SK-N-SH treated with all-trans-retinoic acid at 6 μM for 48 hours (cell line): ENCODE measurements around the gene FAM114A1.

Experiments used
- ATAC-seq: fragments of 200-7000 bp; cut with Tn5 transposase; 3 replicates; pipeline ENCODE4 v1.9.1; 2020; ENCODE audit warnings: mild to moderate bottlenecking, moderate library complexity
- ARNTL ChIP-seq: fragments of 450-650 bp; formaldehyde crosslinking; IDR thresholded peaks from 2 replicates; pipeline ENCODE4 v1.5.0; 2020; ENCODE audit warnings: low read depth, mild to moderate bottlenecking, moderate library complexity, borderline replicate concordance
- BACH2 ChIP-seq: fragments of 250-450 bp; sonication (Bioruptor Pico); IDR thresholded peaks from 2 replicates; pipeline ENCODE4 v1.9.0; 2021; ENCODE audit warnings: mild to moderate bottlenecking, borderline replicate concordance
- CREB5 ChIP-seq: fragments of 250-450 bp; sonication (Bioruptor Pico); IDR thresholded peaks from 2 replicates; pipeline ENCODE4 v1.5.1; 2020; ENCODE audit warnings: low read depth, mild to moderate bottlenecking, moderate library complexity
- CSDC2 ChIP-seq: fragments of 250-450 bp; sonication (Bioruptor Pico); IDR thresholded peaks from 2 replicates; pipeline ENCODE4 v1.5.0; 2020; ENCODE audit warnings: mild to moderate bottlenecking, moderate library complexity
- ESRRG ChIP-seq: fragments of 250-450 bp; sonication (Bioruptor Pico); IDR thresholded peaks from 2 replicates; pipeline ENCODE4 v1.6.1; 2021; ENCODE audit warnings: mild to moderate bottlenecking
- ISL1 ChIP-seq: fragments of 250-450 bp; sonication (Bioruptor Pico); IDR thresholded peaks from 2 replicates; pipeline ENCODE4 v2.1.2; 2022; ENCODE audit warnings: mild to moderate bottlenecking, moderate library complexity
- POU6F1 ChIP-seq: fragments of 250-450 bp; sonication (Bioruptor Pico); IDR thresholded peaks from 2 replicates; pipeline ENCODE4 v1.8.0; 2021; ENCODE audit warnings: low read depth, mild to moderate bottlenecking, moderate library complexity, borderline replicate concordance
- PPARA ChIP-seq: fragments of 250-450 bp; sonication (Bioruptor Pico); IDR thresholded peaks from 2 replicates; pipeline ENCODE4 v1.5.0; 2020; ENCODE audit warnings: mild to moderate bottlenecking, borderline replicate concordance
- RARB ChIP-seq: fragments of 250-450 bp; sonication (Bioruptor Pico); IDR thresholded peaks from 2 replicates; pipeline ENCODE4 v1.8.0; 2021; ENCODE audit warnings: mild to moderate bottlenecking, moderate library complexity
- TCF4 ChIP-seq: fragments of 250-450 bp; sonication (Bioruptor Pico); IDR thresholded peaks from 2 replicates; pipeline ENCODE4 v1.8.0; 2021; ENCODE audit warnings: mild to moderate bottlenecking, moderate library complexity, borderline replicate concordance
- TSHZ2 ChIP-seq: fragments of 250-450 bp; sonication (Bioruptor Pico); IDR thresholded peaks from 2 replicates; pipeline ENCODE4 v1.5.0; 2020; ENCODE audit warnings: mild to moderate bottlenecking, moderate library complexity
- ZC3H10 ChIP-seq: fragments of 250-450 bp; sonication (Bioruptor Pico); IDR thresholded peaks from 2 replicates; pipeline ENCODE4 v1.5.1; 2021; ENCODE audit warnings: mild to moderate bottlenecking, moderate library complexity
- ZFP3 ChIP-seq: fragments of 250-450 bp; sonication (Bioruptor Pico); IDR thresholded peaks from 2 replicates; pipeline ENCODE4 v1.5.0; 2020; ENCODE audit warnings: mild to moderate bottlenecking, moderate library complexity
- ZNF565 ChIP-seq: fragments of 450-650 bp; formaldehyde crosslinking; conservative IDR thresholded peaks from 2 replicates; pipeline ENCODE4 v1.5.0; 2020; ENCODE audit warnings: low read depth, mild to moderate bottlenecking, moderate library complexity
- ZNF70 ChIP-seq: fragments of 450-650 bp; formaldehyde crosslinking; IDR thresholded peaks from 2 replicates; pipeline ENCODE4 v1.5.0; 2020; ENCODE audit warnings: mild to moderate bottlenecking, moderate library complexity
- ZNF8 ChIP-seq: fragments of 450-650 bp; formaldehyde crosslinking; IDR thresholded peaks from 2 replicates; pipeline ENCODE4 v1.5.0; 2020; ENCODE audit warnings: mild to moderate bottlenecking, moderate library complexity
- TF ChIP-seq, protein P1 (sequence below): fragments of 250-450 bp; sonication (Bioruptor Pico); IDR thresholded peaks from 2 replicates; pipeline ENCODE4 v1.5.1; 2021; ENCODE audit warnings: mild to moderate bottlenecking, moderate library complexity

FAM114A1 gene

GRCh38 chr4:38923746-38924145 lies 56.1 kb downstream of the FAM114A1 start:
- ATAC-seq, result no peak
- TF ChIP-seq, protein P1, sequence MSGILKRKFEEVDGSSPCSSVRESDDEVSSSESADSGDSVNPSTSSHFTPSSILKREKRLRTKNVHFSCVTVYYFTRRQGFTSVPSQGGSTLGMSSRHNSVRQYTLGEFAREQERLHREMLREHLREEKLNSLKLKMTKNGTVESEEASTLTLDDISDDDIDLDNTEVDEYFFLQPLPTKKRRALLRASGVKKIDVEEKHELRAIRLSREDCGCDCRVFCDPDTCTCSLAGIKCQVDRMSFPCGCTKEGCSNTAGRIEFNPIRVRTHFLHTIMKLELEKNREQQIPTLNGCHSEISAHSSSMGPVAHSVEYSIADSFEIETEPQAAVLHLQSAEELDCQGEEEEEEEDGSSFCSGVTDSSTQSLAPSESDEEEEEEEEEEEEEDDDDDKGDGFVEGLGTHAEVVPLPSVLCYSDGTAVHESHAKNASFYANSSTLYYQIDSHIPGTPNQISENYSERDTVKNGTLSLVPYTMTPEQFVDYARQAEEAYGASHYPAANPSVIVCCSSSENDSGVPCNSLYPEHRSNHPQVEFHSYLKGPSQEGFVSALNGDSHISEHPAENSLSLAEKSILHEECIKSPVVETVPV (CRISPR knock-in tag), result no peak
- no peak for TF ChIP-seq CREB5 (CRISPR knock-in tag)
- no peak for TF ChIP-seq ESRRG (CRISPR knock-in tag)
- TF ChIP-seq ZC3H10 (CRISPR knock-in tag), result no peak
- TF ChIP-seq ISL1 (CRISPR knock-in tag), result no peak
- TF ChIP-seq BACH2 (CRISPR knock-in tag), result no peak
- TF ChIP-seq CSDC2, result no peak
- TF ChIP-seq ZNF8 (CRISPR knock-in tag), result no peak
- TF ChIP-seq ZNF70 (CRISPR knock-in tag), result no peak
- TF ChIP-seq POU6F1, result no peak
- no peak for TF ChIP-seq RARB

- ATAC-seq, result no peak
- no peak for TF ChIP-seq BACH2 (CRISPR knock-in tag)
- TF ChIP-seq ZC3H10 (CRISPR knock-in tag), result no peak
- TF ChIP-seq TSHZ2 (CRISPR knock-in tag), result no peak
- TF ChIP-seq ARNTL (CRISPR knock-in tag), result no peak
- no peak for TF ChIP-seq ZFP3 (CRISPR knock-in tag)
- no peak for TF ChIP-seq ISL1 (CRISPR knock-in tag)
- TF ChIP-seq ZNF565 (CRISPR knock-in tag), result no peak
- no peak for TF ChIP-seq PPARA (CRISPR knock-in tag)
- TF ChIP-seq CSDC2, result no peak
- no peak for TF ChIP-seq ZNF8 (CRISPR knock-in tag)
- TF ChIP-seq, all 23 proteins: peak for 0
These were observed 56.7 kb downstream of the FAM114A1 start for GRCh38 chr4:38924353-38924752.

- ATAC-seq, result no peak; the same call in 2 of the 3 replicates
- TF ChIP-seq TCF4 (CRISPR knock-in tag) (peak; percentile 43; the same call in 1 of the 2 replicates), TSHZ2 (CRISPR knock-in tag) (no peak)
- TF ChIP-seq, all 23 proteins: peak for 1
These were observed 58.1 kb downstream of the FAM114A1 start for GRCh38 chr4:38925492-38926413.
